Smooth muscle cell (in vitro differentiated cells): ENCODE data around the gene TAS2R50. TPM values are rescaled to one million over a fixed set of nuclear protein-coding genes. Genes with fewer than 3 reads are reported as not detected.

Experiments
- DNase-seq: peaks from one replicate; lab custom pipeline; 2025; ENCODE audit not compliant: unreplicated experiment; lab: John Stamatoyannopoulos, UW
- H2AFZ ChIP-seq: fragments of 200-600 bp; sonication (generic); 2 replicates; pipeline ENCODE4 v1.6.0; 2016; ENCODE audit warnings: antibody characterized with exemption, low read depth, mild to moderate bottlenecking
- H3F3A ChIP-seq: fragments of 200-600 bp; sonication (generic); 2 replicates; pipeline ENCODE4 v1.6.0; 2017; ENCODE audit warnings: antibody characterized with exemption, low read depth
- H3K27ac ChIP-seq: fragments of 200-600 bp; sonication (generic); 2 replicates; pipeline ENCODE4 v1.5.1; 2016; ENCODE audit warnings: low read depth, mild to moderate bottlenecking
- H3K27me3 ChIP-seq: fragments of 200-600 bp; sonication (generic); 2 replicates; pipeline ENCODE4 v1.6.1; 2016; ENCODE audit warnings: low read depth, mild to moderate bottlenecking
- H3K36me3 ChIP-seq: fragments of 200-600 bp; sonication (generic); 2 replicates; pipeline ENCODE4 v1.5.1; 2016; ENCODE audit warnings: low read depth
- H3K4me1 ChIP-seq: fragments of 200-600 bp; sonication (generic); 2 replicates; pipeline ENCODE4 v1.5.1; 2016; ENCODE audit warnings: low read depth
- H3K4me2 ChIP-seq: fragments of 200-600 bp; sonication (generic); 2 replicates; pipeline ENCODE4 v1.6.0; 2016; ENCODE audit warnings: mild to moderate bottlenecking
- H3K4me3 ChIP-seq: fragments of 200-600 bp; sonication (generic); 2 replicates; pipeline ENCODE4 v1.5.1; 2016; ENCODE audit warnings: mild to moderate bottlenecking
- H3K79me2 ChIP-seq: fragments of 200-600 bp; sonication (generic); 2 replicates; pipeline ENCODE4 v1.6.0; 2016; ENCODE audit warnings: low read depth, mild to moderate bottlenecking
- H3K9ac ChIP-seq: fragments of 200-600 bp; sonication (generic); 2 replicates; pipeline ENCODE4 v1.6.0; 2016; ENCODE audit warnings: low read depth
- H3K9me3 ChIP-seq: fragments of 200-600 bp; sonication (generic); replicated peaks from 2 replicates; pipeline ENCODE4 v1.5.1; 2016; ENCODE audit warnings: low read depth
- H4K20me1 ChIP-seq: fragments of 200-600 bp; sonication (generic); 2 replicates; pipeline ENCODE4 v1.6.0; 2016; ENCODE audit warnings: low read depth
- CTCF ChIP-seq: fragments of 200-600 bp; sonication (generic); IDR thresholded peaks from 2 replicates; pipeline ENCODE4 v1.5.1; 2017; ENCODE audit warnings: borderline replicate concordance, mild to moderate bottlenecking, antibody characterized with exemption; ENCODE audit not compliant: insufficient read depth, poor library complexity, severe bottlenecking
- WGBS: methylation state at CpG from one replicate; pipeline ENCODE4 v1.1.7; 2016; ENCODE audit warnings: low lambda C conversion rate; 5-methylcytosine and 5-hydroxymethylcytosine counted together
- polyA plus RNA-seq: library from polyadenylated mRNA; unstranded; fragments of >200 nt; fragmentation: Nextera tagmentation; extraction: Ambion mirVana; gene quantifications from 2 replicates; pipeline ENCODE4 v1.2.1, GENCODE V29; 2016
- total RNA-seq: library from RNA; depleted of rRNA; stranded (reverse); fragments of >200 nt; gene quantifications from 2 replicates; pipeline ENCODE4 v1.2.3, GENCODE V29; 2014

Gene TAS2R50
- total and polyA plus RNA-seq, 2 experiments from 2014 or later = 1.8 TPM; not detected in 1

- TF ChIP-seq CTCF = no peak
Measured at GRCh38 chr12:10959804-10960203, 26.9 kb downstream of the TAS2R50 start.

DNA sequence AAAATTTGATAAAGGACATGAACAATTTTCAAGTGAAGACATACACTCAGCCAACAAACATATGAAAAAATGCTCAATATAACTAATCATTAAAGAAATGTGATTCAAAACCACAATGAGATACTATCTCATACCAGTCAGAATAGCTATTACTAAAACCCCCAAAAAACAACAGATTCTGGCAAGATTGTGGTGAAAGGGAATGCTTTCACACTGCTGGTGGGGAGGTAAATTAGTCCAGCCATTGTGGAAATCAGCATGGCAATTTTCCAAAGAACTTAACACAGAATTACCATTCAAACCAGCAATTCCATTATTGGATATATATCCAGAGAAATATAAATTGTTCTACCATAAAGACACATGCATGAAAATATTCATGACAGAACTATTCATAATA, 29.0 kb downstream of the TAS2R50 start:
- H3K36me3 ChIP-seq = no peaks in the 10 kb centered on the region
- H3F3A ChIP-seq = no peaks in the 10 kb centered on the region
- H4K20me1 ChIP-seq = peaks cover 12% of the 10 kb centered on the region
- H3K79me2 ChIP-seq = peaks cover 49% of the 10 kb centered on the region
- no peaks in the 10 kb centered on the region for H3K27me3 ChIP-seq
- H2AFZ ChIP-seq = no peak overlapping the region
- H3K4me3 ChIP-seq = no peak overlapping the region
- H3K4me1 ChIP-seq = no peaks in the 10 kb centered on the region
- H3K9me3 ChIP-seq = no peaks in the 10 kb centered on the region
- no peak overlapping the region for H3K27ac ChIP-seq
- H3K4me2 ChIP-seq = no peak overlapping the region
- DNase-seq = no peak
- no peak overlapping the region for H3K9ac ChIP-seq
- TF ChIP-seq CTCF = no peak

More at GRCh38 chr12:10959804-10960203, 26.9 kb downstream of the TAS2R50 start:
- no peaks in the 10 kb centered on the region for H3K4me1 ChIP-seq
- no peak for DNase-seq
- H3K27ac ChIP-seq = no peak overlapping the region
- no peak overlapping the region for H3K4me2 ChIP-seq
- no peaks in the 10 kb centered on the region for H3K27me3 ChIP-seq
- WGBS = 79% methylated on average over 2 of the region's 2 CpGs
- H2AFZ ChIP-seq = no peak overlapping the region
- no peaks in the 10 kb centered on the region for H4K20me1 ChIP-seq
- H3F3A ChIP-seq = no peaks in the 10 kb centered on the region
- no peaks in the 10 kb centered on the region for H3K36me3 ChIP-seq
- H3K4me3 ChIP-seq = no peak overlapping the region
- H3K9ac ChIP-seq = no peak overlapping the region
- no peaks in the 10 kb centered on the region for H3K9me3 ChIP-seq
- peaks cover 36% of the 10 kb centered on the region for H3K79me2 ChIP-seq

DNA sequence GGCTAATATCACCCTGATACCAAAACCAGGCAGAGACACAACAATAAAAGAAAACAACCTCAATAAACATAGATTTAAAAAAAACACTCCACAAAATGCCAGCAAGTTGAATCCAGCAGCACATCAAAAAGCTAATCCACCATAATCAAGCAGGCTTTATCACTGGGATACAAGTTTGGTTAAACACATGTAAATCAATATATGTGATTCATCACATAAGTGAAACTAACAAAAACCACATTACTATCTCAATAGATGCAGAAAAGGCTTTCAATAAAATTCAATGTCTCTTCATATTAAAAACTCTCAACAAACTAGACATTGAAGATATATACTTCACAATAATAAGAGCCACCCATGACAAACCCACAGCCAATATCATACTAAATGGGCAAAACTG, 30.6 kb downstream of the TAS2R50 start:
- H3K9me3 ChIP-seq = no peaks in the 10 kb centered on the region
- H3K36me3 ChIP-seq = no peaks in the 10 kb centered on the region
- H4K20me1 ChIP-seq = peaks cover 12% of the 10 kb centered on the region
- TF ChIP-seq CTCF = no peak
- H3K4me1 ChIP-seq = no peaks in the 10 kb centered on the region
- no peak overlapping the region for H3K9ac ChIP-seq
- peaks cover 49% of the 10 kb centered on the region for H3K79me2 ChIP-seq
- H2AFZ ChIP-seq = no peak overlapping the region
- no peak for DNase-seq
- no peak overlapping the region for H3K27ac ChIP-seq
- H3K27me3 ChIP-seq = no peaks in the 10 kb centered on the region
- no peaks in the 10 kb centered on the region for H3F3A ChIP-seq
- no peak overlapping the region for H3K4me2 ChIP-seq
- no peak overlapping the region for H3K4me3 ChIP-seq

GRCh38 chr12:10952645-10953044, 34.1 kb downstream of the TAS2R50 start:
- no peaks in the 10 kb centered on the region for H3K36me3 ChIP-seq
- no peak overlapping the region for H3K27ac ChIP-seq
- no peak overlapping the region for H3K9ac ChIP-seq
- H3K4me1 ChIP-seq = no peaks in the 10 kb centered on the region
- 97% methylated on average over 4 of the region's 4 CpGs for WGBS
- peaks cover 12% of the 10 kb centered on the region for H4K20me1 ChIP-seq
- peaks cover 39% of the 10 kb centered on the region for H3K79me2 ChIP-seq
- DNase-seq = no peak
- H3K4me3 ChIP-seq = no peak overlapping the region
- H3K4me2 ChIP-seq = no peak overlapping the region
- H3K27me3 ChIP-seq = no peaks in the 10 kb centered on the region
- no peak overlapping the region for H2AFZ ChIP-seq
- no peaks in the 10 kb centered on the region for H3K9me3 ChIP-seq
- no peak for TF ChIP-seq CTCF
- H3F3A ChIP-seq = no peaks in the 10 kb centered on the region
